GM19328 (cell line): ENCODE measurements around the gene LCA5L.
"Not testable (repeated sequence)": the region's sequence is repeated elsewhere in the genome, so short reads cannot be mapped to it uniquely, and the experiment has no call there.

ENCODE experiments used
- ATAC-seq: cut with Tn5 transposase; IDR thresholded peaks from one replicate; pipeline ENCODE4 v1.9.1; 2021; ENCODE audit warnings: mild to moderate bottlenecking, moderate library complexity; ENCODE audit not compliant: unreplicated experiment

The LCA5L gene

DNA sequence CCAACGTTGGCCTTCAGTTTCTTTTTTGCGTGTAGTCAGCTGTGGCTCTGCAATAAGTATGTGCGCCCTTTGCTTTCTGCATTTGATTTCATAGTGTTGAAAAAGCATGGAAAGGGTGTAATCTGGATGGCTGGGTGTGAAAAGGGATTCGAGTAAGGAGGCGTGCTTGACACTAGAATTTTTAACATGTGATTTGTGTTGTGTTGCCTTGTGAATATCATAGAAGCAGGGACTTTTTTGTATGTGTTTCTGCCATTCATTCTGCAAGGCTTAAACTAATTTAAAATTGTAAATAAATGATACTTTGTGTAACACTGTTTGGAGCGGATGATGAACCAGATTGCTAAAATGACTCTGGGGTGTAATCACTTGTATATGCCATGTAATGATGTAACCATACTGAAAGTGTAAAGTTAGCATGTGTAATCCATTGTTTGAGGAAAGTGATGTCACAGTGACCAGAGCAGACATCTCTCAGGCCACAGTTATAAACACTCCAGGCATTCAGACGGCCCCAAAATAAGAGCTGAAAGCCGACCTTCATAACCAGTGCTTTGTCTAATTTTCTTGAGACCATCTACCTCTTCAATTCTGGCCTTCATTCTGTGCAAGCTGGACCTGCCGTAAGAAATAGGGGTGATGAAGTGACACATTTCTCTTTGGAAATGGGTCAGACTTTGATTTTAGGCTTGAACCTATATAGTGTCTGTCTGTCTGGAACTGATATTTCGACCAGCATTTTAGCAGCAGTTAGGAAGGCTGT is 6.8 kb upstream of the LCA5L start:
- ATAC-seq: no peak

DNA sequence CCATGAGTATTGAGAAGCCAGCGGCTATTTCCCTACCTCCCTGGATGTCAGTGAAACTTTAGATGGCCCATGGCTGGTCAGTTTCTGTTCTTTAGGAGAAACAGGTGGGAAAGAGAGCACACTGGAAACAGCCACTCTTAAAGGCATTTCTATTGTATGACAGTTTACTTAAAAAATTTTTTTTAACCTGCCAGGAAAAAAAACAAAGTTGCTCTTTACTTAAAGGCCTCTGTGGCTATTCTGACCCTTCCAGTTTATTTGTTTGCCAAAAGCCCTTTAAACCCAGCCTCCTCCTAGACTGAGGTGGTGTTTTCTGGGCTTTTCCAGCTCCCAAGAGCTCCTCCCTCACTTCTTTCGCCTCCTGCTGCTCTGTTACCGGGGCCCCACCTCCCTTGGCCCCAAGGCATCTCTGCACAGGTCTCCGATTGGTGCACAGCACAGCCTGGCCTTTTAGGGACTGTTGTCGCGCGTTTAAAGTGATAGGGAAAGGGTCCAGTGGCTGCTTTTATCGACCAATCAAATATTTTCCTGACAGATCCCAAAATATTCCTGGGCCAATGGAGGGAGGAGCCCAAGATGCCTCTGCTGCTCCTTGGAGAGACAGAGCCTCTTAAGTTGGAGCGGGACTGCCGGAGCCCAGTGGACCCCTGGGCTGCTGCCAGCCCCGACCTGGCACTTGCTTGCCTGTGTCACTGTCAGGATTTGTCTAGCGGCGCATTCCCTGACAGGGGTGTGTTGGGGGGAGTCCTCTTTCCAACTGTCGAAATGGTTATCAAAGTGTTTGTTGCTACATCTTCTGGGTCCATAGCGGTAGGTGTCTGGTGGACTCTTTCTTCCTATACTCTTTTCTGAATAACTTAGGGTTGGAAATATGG is 6.0 kb upstream of the LCA5L start, which contains the start of gene SH3BGR:
TSS of gene SH3BGR (plus strand) at position 639 of the 875 bp plus-strand sequence. CDS start at position 766, 127 bp downstream.
- no peak for ATAC-seq

GRCh38 chr21:39447264-39447663 is 1.7 kb upstream of the LCA5L start:
- no peak for ATAC-seq

GRCh38 chr21:39444421-39445180 is 977 bp downstream of the LCA5L start:
- no peak for ATAC-seq

GRCh38 chr21:39441502-39442475 is 3.8 kb downstream of the LCA5L start:
- ATAC-seq: no peak

DNA sequence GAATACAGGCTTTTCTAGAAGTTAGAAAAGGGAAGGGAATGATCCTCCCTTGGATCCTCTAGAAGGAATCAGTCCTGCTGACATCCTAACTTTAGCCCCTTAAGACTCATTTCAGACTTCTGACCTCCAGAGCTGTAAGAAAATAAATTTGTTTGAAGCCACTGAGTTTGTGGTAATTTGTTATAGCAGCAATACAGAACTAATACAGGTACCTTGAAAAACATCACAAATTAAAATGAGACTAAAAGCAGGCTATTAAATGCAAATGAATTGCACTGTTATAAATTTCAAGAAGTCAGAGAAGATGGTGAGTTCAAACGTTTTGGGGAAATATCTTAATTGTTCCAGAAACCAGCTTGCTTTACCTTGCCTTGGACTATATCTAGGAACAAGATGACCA is 6.3 kb downstream of the LCA5L start:
- ATAC-seq: no peak

GRCh38 chr21:39434950-39435349 is 10.6 kb downstream of the LCA5L start:
- no peak for ATAC-seq

DNA sequence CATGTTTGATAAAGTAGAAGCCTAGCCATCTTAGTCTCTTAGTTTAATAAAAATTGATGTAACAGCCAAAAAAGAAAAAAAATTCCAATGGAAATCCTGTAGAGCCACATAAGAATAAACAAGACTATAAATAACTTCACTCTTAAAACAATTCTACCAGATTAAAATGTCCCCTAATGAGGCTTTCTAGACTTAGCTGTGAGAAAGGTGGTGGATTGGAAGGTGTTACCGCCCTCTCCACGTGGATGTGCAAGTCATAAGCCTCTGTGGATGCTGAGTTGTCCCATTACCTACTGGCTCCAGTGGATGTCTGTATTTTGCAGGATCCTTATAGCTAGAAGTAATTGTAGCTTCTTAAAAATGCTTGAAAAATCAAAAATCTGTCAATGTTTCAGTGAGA is 14.6 kb downstream of the LCA5L start:
- ATAC-seq: no peak

DNA sequence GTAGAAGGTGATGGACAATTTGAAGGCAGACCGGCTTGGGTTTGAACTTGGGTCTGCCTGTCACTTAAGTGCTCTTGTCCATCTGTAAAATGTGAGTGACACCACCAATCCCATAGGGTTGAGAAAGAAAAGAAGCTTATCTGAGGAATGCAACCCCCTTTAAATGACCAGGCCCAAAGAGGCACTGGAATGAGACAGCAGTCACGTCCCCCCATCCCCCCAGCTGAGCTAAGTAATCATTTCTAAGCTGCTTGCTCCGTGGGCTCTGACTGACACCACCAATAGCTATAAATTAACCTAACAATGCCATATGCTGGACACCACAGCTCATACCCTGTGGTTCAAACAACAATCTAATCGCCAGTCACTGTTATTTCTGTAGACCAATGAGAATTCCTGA is 15.1 kb downstream of the LCA5L start:
- no peak for ATAC-seq

- no peak for ATAC-seq
Observed at GRCh38 chr21:39430016-39430415, 15.6 kb downstream of the LCA5L start.

- no peak for ATAC-seq
Observed at GRCh38 chr21:39429445-39429844, 16.1 kb downstream of the LCA5L start.

- ATAC-seq: no peak
Observed at GRCh38 chr21:39422527-39423241, 22.9 kb downstream of the LCA5L start.

- ATAC-seq: not testable (repeated sequence)
Observed at GRCh38 chr21:39419204-39419603, 26.4 kb downstream of the LCA5L start.

DNA sequence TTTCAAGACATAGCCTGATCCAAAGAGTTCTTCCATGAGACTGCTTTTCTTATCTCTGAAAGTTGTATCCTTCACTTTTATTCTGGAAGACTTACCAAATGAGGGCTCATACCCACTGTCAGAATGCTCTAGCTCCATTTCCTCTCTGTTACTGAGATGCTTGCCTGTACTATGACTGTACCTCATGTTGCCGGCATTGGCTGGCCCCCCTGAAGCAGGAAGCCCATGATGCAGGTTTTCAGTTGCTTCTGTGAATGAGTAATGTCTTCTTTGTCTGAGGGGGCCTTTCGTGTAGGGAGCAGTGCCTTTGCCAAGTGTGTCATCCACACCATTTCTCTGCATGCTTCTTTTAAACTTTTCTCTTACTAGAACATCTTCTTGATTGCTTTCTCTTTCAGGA is 39.5 kb downstream of the LCA5L start:
- ATAC-seq: no peak

GRCh38 chr21:39400173-39400572 is 45.4 kb downstream of the LCA5L start:
- no peak for ATAC-seq

GRCh38 chr21:39397646-39398385 is 47.8 kb downstream of the LCA5L start:
- no peak for ATAC-seq

DNA sequence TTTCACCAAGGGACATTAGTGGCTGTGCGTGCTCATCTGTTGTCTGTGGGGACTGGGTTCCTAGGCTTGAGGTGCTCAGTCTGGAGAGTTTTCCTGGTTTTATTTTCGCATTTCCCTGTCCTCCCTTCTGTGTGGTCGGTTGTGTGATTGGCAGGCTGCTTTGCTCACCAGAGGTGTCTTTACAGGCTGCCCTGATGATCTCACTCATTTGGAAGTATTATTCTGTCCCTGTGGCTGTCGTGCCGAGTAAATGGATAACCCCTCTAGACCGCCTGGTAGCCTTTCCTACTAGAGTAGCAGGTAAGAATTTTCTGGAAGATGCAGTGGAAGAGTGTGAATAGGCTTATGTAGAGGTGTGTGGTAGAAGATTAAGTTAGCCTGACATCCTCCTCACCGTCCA is 52.6 kb downstream of the LCA5L start:
- no peak for ATAC-seq

DNA sequence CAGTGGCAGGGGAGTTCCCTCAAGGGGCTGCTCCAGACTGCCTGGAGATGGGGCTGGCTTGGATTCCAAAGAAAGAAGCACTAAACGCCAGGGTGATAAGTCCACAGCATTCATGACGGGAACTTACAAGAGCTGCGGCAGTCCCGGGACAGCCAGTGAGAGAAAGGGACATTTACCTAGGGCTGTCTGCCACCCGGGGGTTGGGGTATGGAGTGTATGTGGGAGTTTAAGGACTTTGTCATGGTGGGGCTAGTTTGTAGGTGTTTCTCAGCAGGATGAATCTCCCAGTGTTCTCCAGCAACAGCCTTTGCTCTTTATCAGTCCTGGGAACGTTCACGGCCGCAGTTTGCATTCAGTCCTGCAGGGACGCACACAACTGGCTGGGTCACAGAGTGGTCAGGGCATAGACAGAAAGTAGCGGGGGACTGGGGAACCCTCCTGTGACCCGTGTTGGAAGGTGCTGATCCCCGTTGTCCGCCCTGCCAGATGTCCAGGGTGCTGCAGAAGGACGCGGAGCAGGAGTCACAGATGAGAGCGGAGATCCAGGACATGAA is 55.3 kb downstream of the LCA5L start:
- no peak for ATAC-seq

- ATAC-seq: no peak
Observed at GRCh38 chr21:39388811-39389155, 56.8 kb downstream of the LCA5L start.
